Inferior parietal cortex (tissue), 1 donor: ENCODE data around the gene SORL1.

ENCODE experiments used
- DNase-seq: peaks from one replicate; pipeline ENCODE4 v3.0.0-alpha.2; 2016; ENCODE audit errors: extremely low spot score

The SORL1 gene

DNA sequence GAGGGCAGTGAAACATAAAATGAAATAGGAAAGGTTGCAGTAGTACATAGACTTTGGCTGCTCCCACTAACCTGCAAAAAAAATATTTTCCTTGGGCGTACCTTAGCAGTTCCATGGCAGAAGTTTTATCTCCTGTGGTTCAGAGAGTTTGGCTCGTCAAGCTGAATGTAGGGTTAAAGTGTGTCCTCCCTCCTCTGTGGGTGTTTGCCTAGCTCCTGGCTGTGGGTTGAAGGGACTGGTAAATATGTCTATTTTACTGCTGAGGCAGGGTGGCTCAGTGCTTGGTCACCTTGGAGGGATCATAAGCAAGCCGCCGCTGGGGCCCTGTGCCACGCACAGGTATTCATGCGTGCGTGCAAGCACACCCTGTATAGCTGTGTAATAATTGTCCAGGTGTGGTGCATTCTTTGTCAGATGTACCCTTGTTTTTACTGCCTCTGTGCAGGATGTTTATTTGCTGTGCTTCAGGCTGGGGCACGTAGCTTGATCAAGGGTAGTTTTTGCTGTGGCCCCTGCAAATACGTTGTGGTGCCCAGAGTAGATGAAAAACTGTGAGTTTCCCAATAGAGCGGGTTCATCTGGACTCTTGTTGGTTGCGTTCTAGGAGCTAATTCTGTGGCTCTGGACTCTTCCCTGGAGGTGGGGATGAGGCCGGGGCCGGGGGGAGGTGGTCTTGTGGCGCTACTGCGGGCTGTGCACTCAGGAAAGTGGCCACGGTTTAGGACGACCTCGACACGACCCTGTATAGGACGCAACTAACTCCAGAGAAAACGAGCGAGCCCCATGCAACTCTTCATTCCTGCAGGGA lies 732 bp upstream of the SORL1 start:
- DNase-seq, result no peak

DNA sequence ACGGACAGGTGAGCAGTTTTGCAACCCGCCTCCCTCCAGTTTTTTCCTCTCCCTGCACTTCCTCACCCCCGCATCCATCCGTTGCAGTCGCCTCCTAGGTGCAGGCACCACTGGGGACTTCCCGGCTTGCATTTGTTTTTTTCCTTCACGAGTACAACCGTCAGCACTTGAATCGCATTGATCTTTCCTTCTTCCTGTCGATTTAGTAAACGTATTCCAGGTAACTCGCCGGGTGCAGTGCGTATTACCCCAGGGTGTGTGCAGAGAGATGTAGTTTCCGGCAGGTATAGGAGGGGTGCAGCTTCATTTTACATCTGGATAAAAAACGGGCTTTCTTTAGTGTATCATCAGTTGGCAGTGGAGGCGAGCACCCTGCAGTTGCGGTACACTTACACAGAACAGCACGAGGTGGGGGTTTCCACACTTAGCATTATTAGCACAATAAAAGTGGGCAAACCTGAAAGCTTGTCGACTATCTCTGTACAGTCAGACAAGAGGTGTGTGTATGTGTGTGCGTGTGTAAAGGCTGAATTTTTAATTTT lies 566 bp downstream of the SORL1 start, which contains the start of gene SORL1-AS1:
Gene SORL1-AS1, minus strand, starts transcription at position 359 of the 542 bp plus-strand sequence.
- no peak for DNase-seq

DNA sequence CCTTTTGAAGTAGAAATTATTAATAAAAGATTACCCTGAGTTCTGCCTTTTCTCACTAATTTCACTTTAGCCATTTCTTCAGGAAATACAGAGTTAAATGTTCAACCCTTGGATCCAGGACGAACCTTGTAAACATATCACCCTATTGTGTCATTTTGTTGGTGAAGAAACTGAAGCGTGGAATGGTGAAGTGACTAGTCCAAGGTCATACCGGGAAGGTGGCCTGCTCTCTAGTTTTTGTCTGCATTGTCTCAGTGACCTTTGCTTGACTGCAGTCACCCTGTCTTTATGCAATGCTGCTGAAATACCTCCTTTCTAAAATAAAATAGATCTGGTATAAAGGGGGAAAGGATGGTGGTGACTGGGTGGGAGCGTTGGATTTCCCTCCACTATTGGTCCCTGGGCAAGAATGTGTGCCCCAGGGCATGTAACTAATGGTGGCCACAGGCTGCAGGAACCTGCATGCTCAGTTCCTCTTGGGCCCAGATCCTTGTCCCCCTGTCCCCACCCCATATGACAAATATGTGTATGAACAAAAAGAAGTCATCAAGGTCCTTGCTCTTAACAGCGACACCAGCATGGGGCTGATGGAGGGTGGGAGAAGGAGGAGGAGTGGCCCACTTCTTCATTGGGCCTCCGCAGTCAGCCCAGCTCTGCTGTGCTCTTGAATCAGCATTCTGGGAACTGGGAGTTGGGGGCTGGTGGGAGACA lies 1.6 kb downstream of the SORL1 start:
- no peak for DNase-seq

DNA sequence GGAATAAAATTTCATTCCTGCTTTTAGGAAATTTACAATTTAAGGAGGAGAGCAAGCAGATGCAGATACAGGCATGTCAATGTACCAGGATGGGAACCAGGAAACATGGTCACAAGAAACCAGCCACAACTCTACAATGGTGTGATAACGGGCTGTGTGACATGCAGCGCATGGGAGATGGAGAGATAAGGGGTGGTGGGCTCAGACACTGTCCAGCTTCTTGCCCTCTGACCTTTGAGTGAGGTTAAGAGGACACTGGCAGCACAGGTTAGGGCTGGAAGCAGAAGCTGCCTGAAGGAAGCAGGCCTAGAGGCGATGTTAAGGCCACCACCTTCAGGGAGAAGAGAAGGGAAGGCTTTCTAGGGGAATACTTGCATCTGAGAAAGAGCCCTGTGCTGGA lies 3.0 kb downstream of the SORL1 start:
- DNase-seq, result no peak

DNA sequence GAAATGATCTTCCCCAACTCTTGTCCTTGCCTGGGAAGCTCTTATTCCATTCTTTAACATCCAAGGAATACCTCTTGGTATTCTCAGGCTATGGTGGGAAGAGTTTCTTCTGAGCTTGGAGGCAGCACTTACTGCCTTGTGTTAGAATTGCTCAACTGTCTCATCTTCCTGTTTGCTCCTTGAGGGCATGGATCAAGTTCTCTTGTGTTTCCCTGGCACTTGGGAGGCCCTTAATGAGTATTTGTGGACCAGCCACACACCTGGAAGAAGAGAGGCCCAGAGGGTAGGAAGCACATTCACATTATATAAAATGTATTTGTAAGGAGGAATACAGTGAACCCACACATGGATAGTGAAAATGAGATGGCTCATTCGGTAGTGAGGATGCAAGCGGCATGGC lies 4.0 kb downstream of the SORL1 start:
- DNase-seq, result no peak

DNA sequence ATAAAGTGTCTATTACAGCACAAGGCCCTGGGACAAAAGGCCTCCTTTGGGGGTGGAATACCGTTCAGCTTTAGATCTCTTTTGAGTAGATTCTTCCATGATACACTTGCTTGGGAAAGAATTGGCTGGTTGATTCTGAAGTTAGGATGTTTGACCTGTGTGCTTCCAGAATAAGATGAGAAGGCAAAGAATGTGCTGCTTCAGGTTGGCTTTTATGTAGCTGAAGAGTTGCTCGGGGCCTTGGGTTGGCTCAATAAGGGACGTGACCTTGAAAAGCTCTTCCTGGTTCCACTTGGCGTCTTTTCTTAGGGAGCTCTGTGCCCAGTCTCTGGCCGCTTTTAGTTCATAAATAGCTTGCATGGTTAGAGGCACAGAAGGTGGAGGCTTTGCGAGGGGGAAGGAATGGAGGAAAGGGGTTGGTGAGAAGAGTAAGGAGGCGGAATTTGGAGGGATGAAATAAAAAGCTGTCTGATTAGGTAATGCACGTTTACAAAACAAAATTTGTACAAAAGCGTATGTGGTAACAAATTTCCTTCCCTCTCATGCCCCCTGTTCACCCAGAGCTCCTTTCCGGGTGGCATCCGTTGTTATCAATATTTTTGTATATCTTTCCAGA lies 4.8 kb downstream of the SORL1 start:
- no peak for DNase-seq

DNA sequence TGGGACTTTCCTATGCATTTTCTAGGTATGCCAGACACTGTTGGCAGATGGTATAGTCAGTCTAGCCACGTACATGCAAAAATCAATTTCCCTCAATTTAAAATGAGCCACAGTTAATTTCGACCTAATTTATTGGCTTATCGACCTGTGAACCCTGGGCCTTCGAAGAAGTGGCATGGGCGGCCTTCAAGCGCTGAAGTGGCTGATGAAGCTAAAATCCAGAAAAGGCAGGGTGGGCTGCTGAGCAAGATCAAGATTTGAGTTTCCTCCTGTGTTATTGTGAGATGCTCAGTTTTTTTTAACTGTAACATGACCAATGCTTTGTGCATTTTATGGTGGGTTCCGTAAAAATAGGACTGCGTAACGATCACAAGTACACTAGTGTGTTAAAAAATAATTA lies 6.4 kb downstream of the SORL1 start:
- DNase-seq, result no peak

DNA sequence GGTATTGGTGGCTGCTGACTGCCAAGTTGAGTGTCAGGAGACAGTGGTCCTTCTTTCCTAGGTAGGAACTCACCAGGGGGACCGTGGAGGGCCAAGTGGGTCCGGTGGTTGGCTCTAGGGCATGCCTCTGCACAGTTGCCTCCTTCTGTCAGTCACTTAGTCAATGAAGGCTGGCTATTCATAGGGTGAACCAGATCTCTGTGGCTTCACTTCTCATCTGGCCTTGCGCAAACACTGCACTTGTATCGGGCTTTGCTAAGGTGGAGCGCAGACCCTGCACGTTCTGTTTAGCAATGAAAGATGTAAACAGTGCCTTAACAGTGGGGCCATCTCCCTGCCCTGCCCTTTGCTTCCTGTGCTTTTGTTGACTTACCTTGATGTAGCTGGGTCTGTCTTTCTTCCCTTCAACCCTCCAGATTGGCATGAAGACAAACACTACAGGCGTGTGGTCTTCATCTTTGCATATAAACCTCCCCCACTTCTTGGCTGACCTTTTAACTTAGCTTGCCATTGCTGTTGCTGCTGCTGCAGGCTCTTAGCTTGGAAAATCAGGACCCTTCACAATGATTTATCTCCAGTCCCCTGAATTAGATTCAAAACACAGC lies 7.4 kb downstream of the SORL1 start:
- no peak for DNase-seq

DNA sequence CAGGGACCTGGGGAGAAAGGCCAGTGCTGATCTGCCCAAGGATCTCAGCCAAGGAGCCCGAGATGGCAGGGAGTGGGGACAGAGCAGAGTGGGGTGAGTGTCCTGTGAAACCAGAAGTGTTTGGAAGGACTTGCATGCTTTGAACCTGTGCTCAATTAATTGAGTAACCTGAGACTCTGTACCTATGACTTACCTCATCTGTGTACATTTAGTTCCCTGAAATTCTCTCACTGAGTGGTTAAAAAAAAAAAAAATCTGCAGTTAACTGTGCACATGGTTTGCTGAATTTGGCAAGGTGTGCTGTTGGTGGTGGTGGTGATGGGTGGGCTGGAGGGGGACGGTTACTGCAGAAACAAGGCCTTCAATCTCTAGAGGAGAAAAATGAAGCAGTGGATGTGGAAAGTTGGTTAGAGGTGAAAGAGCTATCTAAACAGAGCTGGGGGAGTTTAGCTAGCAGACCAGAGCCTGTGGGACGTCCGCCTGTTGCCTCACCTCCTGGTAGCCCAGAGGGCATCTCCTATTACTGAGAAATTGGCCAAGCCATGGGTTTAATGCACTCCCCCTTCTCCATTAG lies 8.9 kb downstream of the SORL1 start:
- DNase-seq, result no peak

DNA sequence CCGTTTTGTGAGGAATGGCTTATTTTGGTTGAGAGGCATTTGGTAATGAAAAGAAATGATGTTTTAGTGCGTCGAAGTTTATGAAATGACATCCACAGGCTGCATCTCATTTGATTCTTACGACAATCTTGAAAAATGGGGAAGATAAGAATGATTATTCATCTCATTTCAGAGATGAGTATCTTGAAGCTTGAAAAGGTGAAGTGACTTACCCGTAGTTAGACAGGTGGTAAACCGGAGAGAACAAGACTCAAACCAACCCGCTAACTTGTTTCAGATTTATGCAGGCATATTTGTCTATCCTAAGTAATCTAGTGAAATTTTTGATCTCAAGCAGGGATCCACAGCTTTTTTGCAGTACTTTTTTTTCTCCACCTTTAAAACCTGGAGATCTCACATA lies 9.7 kb downstream of the SORL1 start:
- no peak for DNase-seq

DNA sequence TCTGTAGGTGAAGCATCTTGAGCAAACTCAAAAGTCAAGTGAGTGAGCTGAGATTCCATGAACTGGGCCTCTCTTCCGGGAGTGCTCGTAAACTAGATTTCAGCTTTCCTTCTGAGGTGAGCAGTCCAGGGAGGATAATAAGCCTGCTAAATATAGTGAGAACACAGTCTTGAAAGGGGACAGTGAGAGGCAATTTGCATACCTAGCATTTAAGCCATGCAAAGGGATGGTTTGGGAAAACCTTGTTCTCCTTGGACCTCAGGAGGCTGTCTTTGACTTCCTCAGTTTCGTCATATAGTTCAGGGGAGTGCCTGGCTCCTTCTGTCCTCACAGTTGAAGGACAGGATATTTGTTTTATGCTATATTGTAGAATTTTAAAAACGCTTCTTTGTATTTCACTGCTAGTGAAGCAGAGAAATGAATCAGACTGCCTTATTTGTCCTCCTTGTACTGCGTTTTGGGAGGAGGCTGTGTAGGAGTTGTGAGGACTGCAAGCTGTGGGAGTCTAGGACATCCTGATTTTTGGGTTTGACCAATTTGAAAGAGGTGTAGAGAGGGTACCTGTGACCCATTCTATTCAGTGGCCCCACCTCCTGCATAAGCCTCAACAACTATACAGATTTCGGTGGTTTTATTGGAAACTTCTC lies 11.7 kb downstream of the SORL1 start:
- no peak for DNase-seq

DNA sequence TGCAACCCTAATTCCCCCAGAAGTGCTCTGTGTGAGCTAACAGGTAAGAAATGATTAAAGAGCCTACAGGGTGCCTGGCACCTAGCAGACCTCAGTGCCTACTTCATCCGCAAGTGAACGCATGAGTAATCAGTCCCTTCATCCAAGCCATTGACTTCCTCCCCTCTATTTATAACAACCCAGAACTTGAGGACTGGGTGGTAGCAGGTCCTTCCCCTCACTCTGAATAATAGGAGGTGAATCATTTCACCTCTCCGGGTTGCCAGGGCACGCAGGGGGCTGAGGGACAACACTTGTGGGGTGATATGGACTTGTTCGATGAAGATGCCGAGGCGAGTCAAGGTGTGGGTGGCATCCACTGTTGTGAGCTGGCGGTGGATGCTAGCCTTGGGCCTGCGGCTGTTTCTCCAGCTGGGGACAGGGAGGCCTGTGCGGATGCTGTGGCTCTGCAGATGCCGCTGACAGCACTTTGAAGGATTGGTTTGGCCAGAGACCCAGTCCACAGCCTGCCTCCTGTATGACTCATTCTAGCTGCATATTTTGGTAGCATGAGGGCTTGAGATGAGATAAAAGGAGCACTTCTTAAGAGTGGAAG lies 12.3 kb downstream of the SORL1 start:
- DNase-seq, result no peak

DNA sequence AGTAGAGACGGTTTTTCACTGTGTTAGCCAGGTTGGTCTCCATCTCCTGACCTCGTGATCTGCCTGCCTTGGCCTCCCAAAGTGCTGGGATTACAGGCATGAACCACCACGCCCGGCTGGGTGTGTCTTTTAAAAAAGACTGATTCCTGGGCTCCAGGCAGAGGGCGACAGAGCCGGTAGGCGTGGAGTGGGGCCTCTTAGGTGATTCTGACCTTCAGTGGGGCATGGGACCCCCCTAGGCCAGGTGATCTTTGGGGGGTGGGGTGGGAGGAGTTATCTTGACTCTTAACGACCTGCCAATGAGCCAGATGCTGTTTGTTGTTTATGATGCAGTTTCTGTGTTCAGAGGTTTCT lies 13.6 kb downstream of the SORL1 start:
- DNase-seq, result no peak

DNA sequence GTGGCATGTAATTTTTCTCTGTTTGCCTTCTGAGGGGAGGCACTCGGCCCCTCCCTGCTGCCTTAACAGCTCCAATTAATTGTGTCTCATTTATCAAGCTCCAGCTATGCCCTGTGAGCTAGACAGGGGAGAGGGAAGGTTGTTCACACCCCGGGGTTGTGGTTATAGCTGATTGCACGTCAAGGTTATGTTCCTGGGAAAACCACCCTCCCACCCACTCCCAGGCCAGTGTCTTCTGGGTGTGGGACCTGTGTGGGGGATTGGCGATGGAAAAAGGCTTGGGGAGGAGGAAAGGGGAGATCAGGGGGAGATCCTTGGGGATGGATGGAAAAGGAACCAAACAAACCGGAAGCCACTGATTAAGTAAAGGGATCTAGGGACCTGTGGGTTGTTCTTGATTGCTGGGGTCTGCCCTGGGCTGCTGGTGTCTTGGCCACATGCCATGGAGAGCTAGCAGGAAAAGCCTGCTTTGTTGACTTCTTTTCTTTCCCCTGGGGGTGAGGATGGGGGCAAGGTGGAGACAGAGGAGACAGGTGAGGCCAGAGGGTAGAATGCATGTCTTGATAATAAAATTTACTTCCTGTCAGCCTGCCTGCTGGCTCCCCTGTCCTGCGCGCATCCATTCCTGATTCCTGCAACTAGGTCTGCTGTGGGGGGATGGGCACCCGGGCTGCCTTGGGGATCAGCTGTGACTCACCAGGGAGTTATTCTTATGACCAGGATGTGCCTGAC lies 14.1 kb downstream of the SORL1 start:
- DNase-seq, result no peak

DNA sequence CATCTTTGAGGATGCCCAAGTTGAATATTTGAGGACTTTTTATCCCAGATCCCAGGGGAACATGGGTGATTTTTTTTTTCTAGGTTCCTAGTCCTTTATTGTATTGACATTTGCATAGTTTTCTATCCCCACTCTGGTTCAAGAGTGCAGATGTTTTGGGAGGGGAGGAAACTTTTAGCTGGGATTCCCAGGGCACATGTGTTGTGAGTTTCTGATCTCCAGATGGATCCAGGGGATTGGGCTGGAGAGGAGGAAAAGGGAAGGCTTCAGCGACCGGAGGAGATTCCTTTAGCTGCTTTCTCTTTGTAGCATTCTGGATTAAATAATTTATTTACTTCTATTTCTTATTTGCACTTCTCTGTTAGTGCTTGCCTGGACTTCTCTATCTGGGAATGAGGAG lies 15.4 kb downstream of the SORL1 start:
- DNase-seq, result no peak

DNA sequence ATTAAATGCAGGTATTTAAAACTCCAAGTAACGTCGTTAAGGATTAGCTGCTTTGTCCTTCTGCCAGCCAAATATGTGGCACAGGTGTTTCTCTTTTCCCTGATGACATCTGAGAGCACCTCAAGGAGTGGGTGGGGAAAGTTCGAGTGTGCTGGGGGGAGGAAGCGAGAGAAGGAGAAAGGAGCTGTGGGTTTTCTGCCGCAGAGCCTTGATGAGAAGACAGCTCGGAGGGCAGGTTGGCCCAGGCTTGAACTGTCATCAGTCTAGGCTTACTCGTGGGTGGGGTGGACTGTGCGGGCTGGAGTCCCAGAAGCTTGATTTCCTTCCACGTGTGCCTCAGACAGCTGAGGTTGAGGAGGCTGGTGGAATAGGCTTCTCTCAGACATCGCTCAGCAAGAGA lies 15.9 kb downstream of the SORL1 start:
- no peak for DNase-seq

DNA sequence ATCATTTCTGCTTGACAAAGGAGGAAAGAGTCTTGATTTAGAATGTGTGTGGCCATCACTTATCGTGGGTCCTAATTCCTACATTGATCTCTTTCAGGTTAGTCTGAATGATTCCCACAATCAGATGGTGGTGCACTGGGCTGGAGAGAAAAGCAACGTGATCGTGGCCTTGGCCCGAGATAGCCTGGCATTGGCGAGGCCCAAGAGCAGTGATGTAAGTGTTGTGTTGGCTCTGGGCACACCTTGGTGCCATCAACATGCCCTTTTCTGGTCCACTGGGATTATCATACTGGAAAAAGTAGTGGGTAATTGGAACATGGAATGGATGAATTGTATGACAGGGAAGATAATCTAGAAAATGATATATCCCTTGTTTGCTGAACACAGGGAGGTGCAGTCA lies 17.8 kb downstream of the SORL1 start:
- DNase-seq, result no peak

DNA sequence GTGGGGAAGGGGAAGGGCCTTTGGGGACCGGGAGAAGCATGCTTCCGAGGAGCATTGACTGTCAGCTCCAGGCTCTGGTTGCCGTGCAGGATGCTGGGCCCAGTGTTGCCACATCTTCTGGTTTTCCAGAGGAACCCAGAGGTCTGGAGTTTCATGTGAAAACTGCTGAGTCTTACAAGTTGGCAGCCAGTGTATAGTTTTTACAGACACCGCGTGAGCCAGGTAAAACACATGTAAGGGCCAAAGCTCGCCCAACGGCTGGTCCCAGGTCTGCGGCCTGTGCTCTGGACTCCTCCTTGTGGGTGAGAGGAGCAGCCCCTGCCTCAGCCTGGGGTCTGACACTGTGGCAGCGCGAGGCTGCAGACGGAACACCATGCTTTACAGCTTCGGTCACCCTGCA lies 19.1 kb downstream of the SORL1 start:
- no peak for DNase-seq

DNA sequence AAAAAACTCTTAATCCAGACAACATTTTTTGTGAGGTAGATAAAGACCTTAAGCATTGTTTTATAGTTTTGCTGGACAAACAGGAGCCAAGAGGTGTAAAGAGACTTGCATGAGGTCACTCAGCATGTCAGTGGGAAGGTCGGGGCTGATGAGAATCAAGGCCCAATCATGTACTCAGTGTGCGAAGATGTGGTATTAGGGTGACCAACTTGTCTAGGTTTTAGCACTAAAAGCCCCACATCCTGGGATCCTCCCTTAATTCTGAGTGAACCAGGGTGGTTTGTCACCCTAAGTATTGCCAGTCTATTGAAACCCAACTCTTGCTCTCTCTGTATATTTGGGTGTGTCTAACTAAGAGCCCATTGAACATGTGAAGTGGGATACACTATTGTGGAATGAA lies 20.2 kb downstream of the SORL1 start:
- DNase-seq, result no peak

DNA sequence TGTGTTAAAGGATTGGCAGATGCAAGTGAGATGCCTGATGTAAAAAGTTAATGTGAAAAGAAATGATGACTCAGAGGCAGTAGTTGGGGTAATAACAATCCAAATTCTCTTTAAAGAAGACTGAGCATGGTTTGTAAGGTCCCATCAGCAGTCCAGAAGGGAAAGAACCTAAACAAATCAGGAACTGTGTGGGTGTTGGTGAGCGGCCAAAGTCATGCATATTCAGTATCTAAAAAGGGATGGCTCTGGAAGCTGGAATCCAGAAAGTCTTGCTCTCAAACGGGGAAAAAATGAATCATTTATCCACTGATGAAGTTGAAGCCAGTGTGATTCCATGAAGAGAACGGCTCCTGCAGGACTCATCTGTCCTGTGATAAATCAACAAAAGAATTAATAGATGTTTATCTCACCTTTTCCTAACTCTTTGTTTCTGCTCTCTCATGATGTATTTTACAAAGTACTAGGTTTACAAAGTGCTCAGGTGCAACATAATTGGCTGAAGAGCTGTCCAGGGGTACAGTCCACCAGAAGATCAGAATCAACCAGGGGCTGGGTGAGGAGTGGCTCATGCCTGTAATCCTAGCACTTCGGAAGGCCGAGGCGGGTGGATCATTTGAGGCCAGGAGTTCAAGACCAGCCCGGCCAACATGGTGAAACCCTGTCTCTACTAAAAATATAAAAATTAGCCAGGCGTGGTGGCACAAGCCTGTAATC lies 21.1 kb downstream of the SORL1 start:
- peak; percentile 69 for DNase-seq
